ENCODE data around the gene C3orf70.

GRCh38 chr3:185046603-185047002 lies 106.3 kb downstream of the C3orf70 start:
- TF ChIP-seq POLR2A (IDR thresholded peaks at IDR 0.05; ENCODE audit: low read depth, low read length): no peak
- no peak for TF ChIP-seq TAF1 (IDR thresholded peaks at IDR 0.05; ENCODE audit: low read depth, low read length)
- TF ChIP-seq POLR2AphosphoS5 (IDR thresholded peaks at IDR 0.05; ENCODE audit: low read depth, low read length): no peak
- no peak for TF ChIP-seq PAX5 (IDR thresholded peaks at IDR 0.05; ENCODE audit: insufficient read depth, low read length, severe bottlenecking)
- TF ChIP-seq SPI1 (IDR thresholded peaks at IDR 0.05; ENCODE audit: low read depth, low read length): no peak
- no peak for TF ChIP-seq POU2F2 (IDR thresholded peaks at IDR 0.05; ENCODE audit: low read depth, low read length)
